ENCODE data around the gene RNF157. TPM values are rescaled to one million over a fixed set of nuclear protein-coding genes. Genes with fewer than 3 reads are reported as not detected.

RNF157 gene
- total and polyA plus RNA-seq, 2 of the 4 experiments (the other 2 are of a cell fraction), result 0.54 to 1.3 TPM

DNA sequence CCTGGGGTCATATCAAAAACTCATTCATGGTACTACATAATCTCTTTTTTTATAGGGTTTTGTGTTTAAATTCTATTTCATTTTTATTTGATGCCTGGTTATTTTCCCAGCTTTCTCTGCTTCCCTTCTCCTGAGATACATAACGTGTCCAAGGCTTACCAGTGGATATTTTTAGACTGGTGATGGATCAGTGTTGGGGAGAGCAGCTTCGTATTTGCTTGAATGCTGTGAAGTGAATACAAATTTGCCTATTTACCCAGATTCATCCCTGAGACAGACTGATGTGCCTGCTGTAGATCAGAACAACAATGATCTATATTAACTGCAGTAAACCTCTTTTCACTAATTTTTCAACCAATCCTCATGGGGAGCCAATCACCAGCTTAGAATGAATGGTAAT, 56.0 kb downstream of the RNF157 start:
- H3K4me1 ChIP-seq (ENCODE audit: control insufficient read depth, insufficient read depth, low read length), result peaks cover 3% of the 10 kb centered on the region; the same call in 1 of the 2 replicates
- H2AFZ ChIP-seq (replicated peaks; ENCODE audit: low read length, poor library complexity), result no peak overlapping the region
- no peaks in the 10 kb centered on the region for H4K20me1 ChIP-seq (ENCODE audit: insufficient read depth, low read length)
- no peak overlapping the region for H3K9ac ChIP-seq (ENCODE audit: low read depth, low read length)
- no peak overlapping the region for H4K5ac ChIP-seq (ENCODE audit: low read depth, low read length)
- H3K79me1 ChIP-seq (ENCODE audit: low read depth in 1 of 2, low read length in 2 of 2), result no peaks in the 10 kb centered on the region
- no peak overlapping the region for H4K91ac ChIP-seq (ENCODE audit: insufficient read depth, low read depth, low read length)
- TF ChIP-seq SMC3 (IDR thresholded peaks at IDR 0.05; ENCODE audit: low read depth, low read length), result no peak
- TF ChIP-seq, protein P1, sequence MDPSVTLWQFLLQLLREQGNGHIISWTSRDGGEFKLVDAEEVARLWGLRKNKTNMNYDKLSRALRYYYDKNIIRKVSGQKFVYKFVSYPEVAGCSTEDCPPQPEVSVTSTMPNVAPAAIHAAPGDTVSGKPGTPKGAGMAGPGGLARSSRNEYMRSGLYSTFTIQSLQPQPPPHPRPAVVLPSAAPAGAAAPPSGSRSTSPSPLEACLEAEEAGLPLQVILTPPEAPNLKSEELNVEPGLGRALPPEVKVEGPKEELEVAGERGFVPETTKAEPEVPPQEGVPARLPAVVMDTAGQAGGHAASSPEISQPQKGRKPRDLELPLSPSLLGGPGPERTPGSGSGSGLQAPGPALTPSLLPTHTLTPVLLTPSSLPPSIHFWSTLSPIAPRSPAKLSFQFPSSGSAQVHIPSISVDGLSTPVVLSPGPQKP (IDR thresholded peaks at IDR 0.05; ENCODE audit: borderline replicate concordance, low read depth, low read length), result no peak
- TF ChIP-seq RFX5 (IDR thresholded peaks at IDR 0.05; ENCODE audit: low read depth, low read length), result no peak
- no peak for TF ChIP-seq POLR2A (IDR thresholded peaks at IDR 0.05; ENCODE audit: low read depth, low read length)
- TF ChIP-seq FOS (IDR thresholded peaks at IDR 0.05; ENCODE audit: low read depth, low read length), result no peak
- TF ChIP-seq MAFK (IDR thresholded peaks at IDR 0.05; ENCODE audit: low read depth, low read length), result no peak
- TF ChIP-seq, protein P2, sequence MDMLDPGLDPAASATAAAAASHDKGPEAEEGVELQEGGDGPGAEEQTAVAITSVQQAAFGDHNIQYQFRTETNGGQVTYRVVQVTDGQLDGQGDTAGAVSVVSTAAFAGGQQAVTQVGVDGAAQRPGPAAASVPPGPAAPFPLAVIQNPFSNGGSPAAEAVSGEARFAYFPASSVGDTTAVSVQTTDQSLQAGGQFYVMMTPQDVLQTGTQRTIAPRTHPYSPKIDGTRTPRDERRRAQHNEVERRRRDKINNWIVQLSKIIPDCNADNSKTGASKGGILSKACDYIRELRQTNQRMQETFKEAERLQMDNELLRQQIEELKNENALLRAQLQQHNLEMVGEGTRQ (IDR thresholded peaks at IDR 0.05; ENCODE audit: low read depth, low read length), result no peak
- TF ChIP-seq RCOR1 (IDR thresholded peaks at IDR 0.05; ENCODE audit: insufficient replicate concordance, low read length), result no peak
- no peak for TF ChIP-seq MAZ (IDR thresholded peaks at IDR 0.05; ENCODE audit: borderline replicate concordance, low read depth, low read length)
- TF ChIP-seq, protein P3, sequence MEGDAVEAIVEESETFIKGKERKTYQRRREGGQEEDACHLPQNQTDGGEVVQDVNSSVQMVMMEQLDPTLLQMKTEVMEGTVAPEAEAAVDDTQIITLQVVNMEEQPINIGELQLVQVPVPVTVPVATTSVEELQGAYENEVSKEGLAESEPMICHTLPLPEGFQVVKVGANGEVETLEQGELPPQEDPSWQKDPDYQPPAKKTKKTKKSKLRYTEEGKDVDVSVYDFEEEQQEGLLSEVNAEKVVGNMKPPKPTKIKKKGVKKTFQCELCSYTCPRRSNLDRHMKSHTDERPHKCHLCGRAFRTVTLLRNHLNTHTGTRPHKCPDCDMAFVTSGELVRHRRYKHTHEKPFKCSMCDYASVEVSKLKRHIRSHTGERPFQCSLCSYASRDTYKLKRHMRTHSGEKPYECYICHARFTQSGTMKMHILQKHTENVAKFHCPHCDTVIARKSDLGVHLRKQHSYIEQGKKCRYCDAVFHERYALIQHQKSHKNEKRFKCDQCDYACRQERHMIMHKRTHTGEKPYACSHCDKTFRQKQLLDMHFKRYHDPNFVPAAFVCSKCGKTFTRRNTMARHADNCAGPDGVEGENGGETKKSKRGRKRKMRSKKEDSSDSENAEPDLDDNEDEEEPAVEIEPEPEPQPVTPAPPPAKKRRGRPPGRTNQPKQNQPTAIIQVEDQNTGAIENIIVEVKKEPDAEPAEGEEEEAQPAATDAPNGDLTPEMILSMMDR (conservative IDR thresholded peaks at IDR 0.05; ENCODE audit: low read depth, low read length), result no peak
- H3K9me3 ChIP-seq (ENCODE audit: control insufficient read depth, insufficient read depth, low read length), result no peaks in the 10 kb centered on the region
- H4K8ac ChIP-seq (ENCODE audit: low read depth in 2 of 2, low read length in 2 of 2), result no peak overlapping the region
- H3K56ac ChIP-seq (ENCODE audit: extremely low read depth, insufficient read depth, low read length), result no peak overlapping the region
- no peak overlapping the region for H2BK120ac ChIP-seq (ENCODE audit: low read depth, low read length)
- no peak for ATAC-seq (ENCODE audit: low read depth)
- no peak overlapping the region for H3K27ac ChIP-seq (ENCODE audit: insufficient read depth, low read length)
- H3K27me3 ChIP-seq (ENCODE audit: control insufficient read depth, insufficient read depth, low read length), result 0 out of 2 replicates have a peak, but pooled peaks cover 1% of the 10 kb centered on the region
- no peak overlapping the region for H2BK15ac ChIP-seq (ENCODE audit: low read depth, low read length)
- no peak overlapping the region for H3K23ac ChIP-seq (ENCODE audit: low read depth, low read length)
- no peak overlapping the region for H3K18ac ChIP-seq (ENCODE audit: low read depth, low read length)
- no peak overlapping the region for H3K14ac ChIP-seq (replicated peaks; ENCODE audit: low read depth, low read length)
- no peaks in the 10 kb centered on the region for H3K36me3 ChIP-seq (ENCODE audit: control insufficient read depth, insufficient read depth, low read length)
- DNase-seq, result no peak
- no peak overlapping the region for H3K4ac ChIP-seq (ENCODE audit: low read depth, low read length)
- POLR2A ChIA-PET (ENCODE audit: unreplicated experiment), result no interaction called here
- in situ Hi-C loops (cut with MboI; ENCODE audit: low sequenced_read_pairs) (no loop called here), intact Hi-C loops (cut with micrococcal nuclease) (no loop called here), dilution Hi-C loops (cut with HindIII; ENCODE audit: low sequenced_read_pairs, unreplicated experiment) (no loop called here)
- no peak overlapping the region for H2BK5ac ChIP-seq (ENCODE audit: low read depth, low read length, poor library complexity, severe bottlenecking)
- no peak overlapping the region for H3K4me3 ChIP-seq (ENCODE audit: insufficient read depth, low read depth, low read length)
- CTCF ChIA-PET, result interaction anchor here (1.2 kb wide), 1 partner anchor 21 kb away, joined by 4 read pairs; no protein-coding TSS in a partner anchor
- H3K4me2 ChIP-seq (ENCODE audit: low read depth, low read length), result no peak overlapping the region
- no peak overlapping the region for H2AK5ac ChIP-seq (ENCODE audit: low read depth, low read length)
- WGBS, 2 experiments (ENCODE audit: extremely low coverage in 2 of 2, insufficient read length in 1 of 2), result no CpG with 5 or more reads among the region's 2 CpGs
- no peak overlapping the region for H2BK20ac ChIP-seq (ENCODE audit: low read depth, low read length)
- H3K9me1 ChIP-seq (ENCODE audit: insufficient read depth, low read length), result 0 out of 2 replicates have a peak, but pooled peaks cover 3% of the 10 kb centered on the region
- no peak overlapping the region for H2AK9ac ChIP-seq (replicated peaks; ENCODE audit: low read depth, low read length, poor library complexity)
- BruUV-seq (replicated peaks), result no TSS peak

All from IMR-90 (cell line).